ENCODE data around the gene HERPUD2.

DNA sequence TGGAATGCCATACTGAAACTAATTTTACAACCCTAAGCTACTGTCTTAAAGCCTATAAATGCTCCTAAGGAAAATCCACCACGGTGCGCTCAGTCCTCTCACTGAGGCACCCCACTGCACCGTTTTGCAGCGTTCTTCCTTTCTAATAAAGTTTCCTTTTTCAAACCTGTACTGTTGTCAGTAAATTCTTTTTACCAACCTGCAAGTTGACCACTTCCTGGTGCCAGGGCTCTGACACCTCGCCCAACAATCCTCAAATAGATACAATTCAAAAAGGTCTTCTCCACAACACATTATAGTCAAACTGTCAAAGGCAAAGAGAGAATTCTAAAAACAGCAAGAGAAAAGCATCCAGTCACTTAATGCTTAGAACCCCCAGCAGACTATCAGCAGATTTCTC, 42.8 kb downstream of the HERPUD2 start:
- TF ChIP-seq, protein P1, sequence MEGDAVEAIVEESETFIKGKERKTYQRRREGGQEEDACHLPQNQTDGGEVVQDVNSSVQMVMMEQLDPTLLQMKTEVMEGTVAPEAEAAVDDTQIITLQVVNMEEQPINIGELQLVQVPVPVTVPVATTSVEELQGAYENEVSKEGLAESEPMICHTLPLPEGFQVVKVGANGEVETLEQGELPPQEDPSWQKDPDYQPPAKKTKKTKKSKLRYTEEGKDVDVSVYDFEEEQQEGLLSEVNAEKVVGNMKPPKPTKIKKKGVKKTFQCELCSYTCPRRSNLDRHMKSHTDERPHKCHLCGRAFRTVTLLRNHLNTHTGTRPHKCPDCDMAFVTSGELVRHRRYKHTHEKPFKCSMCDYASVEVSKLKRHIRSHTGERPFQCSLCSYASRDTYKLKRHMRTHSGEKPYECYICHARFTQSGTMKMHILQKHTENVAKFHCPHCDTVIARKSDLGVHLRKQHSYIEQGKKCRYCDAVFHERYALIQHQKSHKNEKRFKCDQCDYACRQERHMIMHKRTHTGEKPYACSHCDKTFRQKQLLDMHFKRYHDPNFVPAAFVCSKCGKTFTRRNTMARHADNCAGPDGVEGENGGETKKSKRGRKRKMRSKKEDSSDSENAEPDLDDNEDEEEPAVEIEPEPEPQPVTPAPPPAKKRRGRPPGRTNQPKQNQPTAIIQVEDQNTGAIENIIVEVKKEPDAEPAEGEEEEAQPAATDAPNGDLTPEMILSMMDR (conservative IDR thresholded peaks at IDR 0.05 in 1 of 2, IDR thresholded peaks at IDR 0.05 in 1 of 2; ENCODE audit: low read depth in 1 of 2, low read length in 2 of 2), result no peak
- TF ChIP-seq EZH2 (IDR thresholded peaks at IDR 0.05; ENCODE audit: low read length, missing control alignments), result no peak
